Bronchial epithelial cell (primary cell): ENCODE results near the gene AP1G1. TPM values are rescaled to one million over a fixed set of nuclear protein-coding genes. Genes with fewer than 3 reads are reported as not detected.

Source experiments
- DNase-seq: peaks from one replicate; pipeline ENCODE4 v3.0.0-alpha.2; 2010; ENCODE audit warnings: low read depth
- FAIRE-seq: peaks from 2 replicates; lab custom pipeline; 2011; peaks lifted over from hg19 to GRCh38; lab: Jason Lieb, UNC
- H3K27me3 ChIP-seq: 2 replicates; pipeline ENCODE4 v1.5.1; 2011; ENCODE audit warnings: low read length; ENCODE audit not compliant: control insufficient read depth, insufficient read depth
- H3K36me3 ChIP-seq: 2 replicates; pipeline ENCODE4 v1.5.1; 2011; ENCODE audit warnings: low read length; ENCODE audit not compliant: control insufficient read depth, insufficient read depth
- H3K4me3 ChIP-seq: 2 replicates; pipeline ENCODE4 v1.5.1; 2011; ENCODE audit warnings: mild to moderate bottlenecking, low read depth, low read length, control low read depth
- CTCF ChIP-seq: IDR thresholded peaks from 2 replicates; pipeline ENCODE4 v1.5.1; 2011; ENCODE audit warnings: mild to moderate bottlenecking, moderate library complexity, low read length, control low read depth, inconsistent platforms; ENCODE audit not compliant: insufficient read depth, severe bottlenecking
- total RNA-seq: library from RNA; depleted of rRNA; stranded (reverse); fragments of >200 nt; gene quantifications from 2 replicates; pipeline ENCODE4 v1.2.1, GENCODE V29; 2014

The AP1G1 gene
- total RNA-seq, 1 donor from 2014 or later, result 29.5 TPM

- FAIRE-seq, result no peak
- Histone ChIP-seq H3K27me3 (no peaks in the 10 kb centered on the region), H3K4me3 (no peak overlapping the region), H3K36me3 (no peaks in the 10 kb centered on the region)
- TF ChIP-seq CTCF, result no peak
- no peak for DNase-seq
Observed at GRCh38 chr16:71721066-71721740, 87.4 kb downstream of the AP1G1 start.

DNA sequence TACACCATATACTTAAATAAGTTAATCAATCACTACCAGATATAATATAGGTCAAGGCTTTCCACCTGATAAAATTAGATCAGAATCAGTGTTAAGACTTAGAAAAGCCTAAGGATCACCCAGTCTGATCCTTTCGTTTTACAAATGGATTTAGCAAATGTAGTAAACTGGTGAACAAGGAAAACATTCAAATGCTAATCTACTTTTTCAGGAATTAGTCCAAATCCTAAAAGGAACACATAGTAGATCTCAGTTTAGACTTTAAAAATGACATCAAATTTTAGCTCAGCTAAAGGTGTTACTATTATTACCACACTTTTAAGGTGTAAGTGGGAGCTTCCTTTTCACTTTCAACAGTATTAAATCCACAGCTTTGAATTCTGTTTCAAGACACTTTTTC lies 96.1 kb downstream of the AP1G1 start:
- DNase-seq (no peak), FAIRE-seq (no peak)
- TF ChIP-seq CTCF, result no peak
- Histone ChIP-seq H3K27me3 (no peaks in the 10 kb centered on the region), H3K4me3 (no peak overlapping the region), H3K36me3 (no peaks in the 10 kb centered on the region)

- H3K4me3 ChIP-seq, result no peak overlapping the region
- no peaks in the 10 kb centered on the region for H3K36me3 ChIP-seq
- no peaks in the 10 kb centered on the region for H3K27me3 ChIP-seq
- FAIRE-seq (no peak), DNase-seq (peak; percentile 12)
- TF ChIP-seq CTCF, result no peak
Observed at GRCh38 chr16:71711789-71712188, 96.8 kb downstream of the AP1G1 start.

DNA sequence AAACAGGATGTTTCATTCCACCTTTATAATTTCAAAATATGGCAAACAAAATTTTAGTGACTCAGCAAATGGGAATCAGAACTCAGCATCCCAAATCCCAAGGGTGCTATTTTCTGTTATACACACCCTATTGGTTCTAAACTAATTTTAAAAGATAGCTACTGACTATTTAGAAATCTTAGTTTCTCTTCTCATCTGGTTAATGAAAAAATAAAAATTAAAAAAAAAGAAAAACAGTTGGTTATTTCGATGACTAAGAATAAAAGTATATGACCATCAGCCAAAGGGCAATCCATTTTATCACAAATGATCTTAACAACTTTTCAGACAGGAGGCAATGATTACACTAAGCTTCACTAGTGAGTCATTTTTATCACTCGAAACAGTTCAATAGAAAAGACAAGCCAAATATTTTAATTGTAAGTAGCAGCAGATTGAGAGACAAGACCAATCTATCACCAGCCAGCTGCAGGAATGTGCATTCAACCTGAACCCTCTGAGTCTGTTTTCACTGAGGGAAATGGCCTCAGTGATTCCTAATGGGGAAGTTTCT lies 99.3 kb downstream of the AP1G1 start:
- no peaks in the 10 kb centered on the region for H3K36me3 ChIP-seq
- TF ChIP-seq CTCF, result no peak
- DNase-seq (peak; percentile 18), FAIRE-seq (no peak)
- H3K4me3 ChIP-seq, result no peak overlapping the region
- no peaks in the 10 kb centered on the region for H3K27me3 ChIP-seq

GRCh38 chr16:71708696-71709095 lies 99.9 kb downstream of the AP1G1 start:
- Histone ChIP-seq H3K27me3 (no peaks in the 10 kb centered on the region), H3K36me3 (no peaks in the 10 kb centered on the region), H3K4me3 (no peak overlapping the region)
- no peak for DNase-seq
- no peak for FAIRE-seq
- no peak for TF ChIP-seq CTCF

DNA sequence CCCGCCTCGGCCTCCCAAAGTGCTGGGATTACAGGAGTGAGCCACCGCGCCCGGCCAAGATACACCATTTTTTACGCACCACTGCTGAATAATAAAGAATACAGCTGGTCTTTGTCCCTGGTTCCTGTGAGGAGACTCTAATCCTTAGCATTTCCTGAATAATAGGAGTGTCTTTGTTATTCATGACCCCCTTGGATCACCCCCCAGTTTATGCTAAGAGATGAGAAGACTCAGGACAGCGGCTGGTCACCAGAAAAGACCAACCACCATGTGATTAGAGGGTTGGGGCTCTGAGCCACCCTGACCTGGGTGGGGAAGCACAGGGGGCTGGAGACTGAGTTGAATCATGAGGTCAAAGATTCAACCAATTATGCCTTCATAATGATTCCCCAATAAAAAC lies 101.4 kb downstream of the AP1G1 start:
- DNase-seq, result no peak
- TF ChIP-seq CTCF, result no peak
- Histone ChIP-seq H3K36me3 (no peaks in the 10 kb centered on the region), H3K27me3 (no peaks in the 10 kb centered on the region), H3K4me3 (no peak overlapping the region)
- FAIRE-seq, result no peak
